Measurements from ENCODE around the gene PRDX3.

Gene PRDX3

DNA sequence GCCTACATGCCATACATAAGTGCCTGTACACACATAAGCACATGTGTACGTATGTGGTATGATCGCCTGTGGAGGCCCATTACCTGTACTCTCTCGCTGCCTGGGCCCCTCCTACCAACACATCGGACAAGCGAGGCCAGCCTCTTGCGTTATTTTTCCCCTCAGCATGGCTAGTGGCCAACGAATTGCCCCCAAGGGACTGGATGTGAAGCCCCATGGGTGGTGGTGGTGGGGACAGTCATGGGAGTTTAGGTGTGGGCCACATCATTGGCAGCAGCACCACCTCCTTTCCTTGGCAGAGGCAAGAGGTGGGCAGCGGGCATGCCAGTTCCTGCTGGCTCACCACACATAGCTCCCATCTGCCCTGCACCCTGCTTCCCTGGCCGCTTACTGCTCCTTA, 38.8 kb upstream of the PRDX3 start:
- Histone ChIP-seq H3K79me2 (ENCODE audit: insufficient read depth, low read length) (no peaks in the 10 kb centered on the region), H3K36me3 (ENCODE audit: insufficient read depth, low read length) (no peaks in the 10 kb centered on the region), H3K4me2 (ENCODE audit: low read length) (no peak overlapping the region), H3K27me3 (ENCODE audit: insufficient read depth, low read length) (0 out of 2 replicates have a peak, but pooled peaks cover 8% of the 10 kb centered on the region), H2AFZ (ENCODE audit: low read length) (no peak overlapping the region), H3K4me3 (ENCODE audit: low read depth, low read length, poor library complexity, severe bottlenecking) (no peak overlapping the region), H3K9me3 (ENCODE audit: low read length) (no peaks in the 10 kb centered on the region), H3K9ac (ENCODE audit: low read length) (no peak overlapping the region), H3K27ac (ENCODE audit: low read depth, low read length, poor library complexity, severe bottlenecking) (no peak overlapping the region), H3K4me1 (ENCODE audit: insufficient read depth, low read length, severe bottlenecking) (no peaks in the 10 kb centered on the region), H3K9me2 (ENCODE audit: low read depth, low read length) (no peaks in the 10 kb centered on the region), H4K20me1 (ENCODE audit: insufficient read depth, low read length) (no peaks in the 10 kb centered on the region), H3F3A (ENCODE audit: insufficient read depth, low read length) (no peaks in the 10 kb centered on the region)
- TF ChIP-seq, protein P1, sequence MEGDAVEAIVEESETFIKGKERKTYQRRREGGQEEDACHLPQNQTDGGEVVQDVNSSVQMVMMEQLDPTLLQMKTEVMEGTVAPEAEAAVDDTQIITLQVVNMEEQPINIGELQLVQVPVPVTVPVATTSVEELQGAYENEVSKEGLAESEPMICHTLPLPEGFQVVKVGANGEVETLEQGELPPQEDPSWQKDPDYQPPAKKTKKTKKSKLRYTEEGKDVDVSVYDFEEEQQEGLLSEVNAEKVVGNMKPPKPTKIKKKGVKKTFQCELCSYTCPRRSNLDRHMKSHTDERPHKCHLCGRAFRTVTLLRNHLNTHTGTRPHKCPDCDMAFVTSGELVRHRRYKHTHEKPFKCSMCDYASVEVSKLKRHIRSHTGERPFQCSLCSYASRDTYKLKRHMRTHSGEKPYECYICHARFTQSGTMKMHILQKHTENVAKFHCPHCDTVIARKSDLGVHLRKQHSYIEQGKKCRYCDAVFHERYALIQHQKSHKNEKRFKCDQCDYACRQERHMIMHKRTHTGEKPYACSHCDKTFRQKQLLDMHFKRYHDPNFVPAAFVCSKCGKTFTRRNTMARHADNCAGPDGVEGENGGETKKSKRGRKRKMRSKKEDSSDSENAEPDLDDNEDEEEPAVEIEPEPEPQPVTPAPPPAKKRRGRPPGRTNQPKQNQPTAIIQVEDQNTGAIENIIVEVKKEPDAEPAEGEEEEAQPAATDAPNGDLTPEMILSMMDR (IDR thresholded peaks at IDR 0.05; ENCODE audit: low read length) = no peak
- TF ChIP-seq EZH2 (IDR thresholded peaks at IDR 0.05; ENCODE audit: borderline replicate concordance, low read length) = no peak

GRCh38 chr10:119216127-119216526, 37.5 kb upstream of the PRDX3 start:
- H3F3A ChIP-seq (ENCODE audit: insufficient read depth, low read length) = no peaks in the 10 kb centered on the region
- no peaks in the 10 kb centered on the region for H3K79me2 ChIP-seq (ENCODE audit: insufficient read depth, low read length)
- H3K4me1 ChIP-seq (ENCODE audit: insufficient read depth, low read length, severe bottlenecking) = no peaks in the 10 kb centered on the region
- H2AFZ ChIP-seq (ENCODE audit: low read length) = no peak overlapping the region
- H3K4me2 ChIP-seq (ENCODE audit: low read length) = no peak overlapping the region
- H3K36me3 ChIP-seq (ENCODE audit: insufficient read depth, low read length) = no peaks in the 10 kb centered on the region
- no peak overlapping the region for H3K27ac ChIP-seq (ENCODE audit: low read depth, low read length, poor library complexity, severe bottlenecking)
- H3K9me2 ChIP-seq (ENCODE audit: low read depth, low read length) = no peaks in the 10 kb centered on the region
- H3K4me3 ChIP-seq (ENCODE audit: low read depth, low read length, poor library complexity, severe bottlenecking) = no peak overlapping the region
- no peak overlapping the region for H3K9ac ChIP-seq (ENCODE audit: low read length)
- 0 out of 2 replicates have a peak, but pooled peaks cover 8% of the 10 kb centered on the region for H3K27me3 ChIP-seq (ENCODE audit: insufficient read depth, low read length)
- H3K9me3 ChIP-seq (ENCODE audit: low read length) = no peaks in the 10 kb centered on the region
- no peaks in the 10 kb centered on the region for H4K20me1 ChIP-seq (ENCODE audit: insufficient read depth, low read length)
- TF ChIP-seq, protein P1 (IDR thresholded peaks at IDR 0.05; ENCODE audit: low read length) = no peak
- no peak for TF ChIP-seq EZH2 (IDR thresholded peaks at IDR 0.05; ENCODE audit: borderline replicate concordance, low read length)

- Histone ChIP-seq H3K4me1 (ENCODE audit: insufficient read depth, low read length, severe bottlenecking) (no peaks in the 10 kb centered on the region), H3K27ac (ENCODE audit: low read depth, low read length, poor library complexity, severe bottlenecking) (no peak overlapping the region), H3K9me3 (ENCODE audit: low read length) (no peaks in the 10 kb centered on the region)
Observed at GRCh38 chr10:119215371-119215770, 36.8 kb upstream of the PRDX3 start.

More at GRCh38 chr10:119215371-119215770, 36.8 kb upstream of the PRDX3 start:
- no peaks in the 10 kb centered on the region for H3F3A ChIP-seq (ENCODE audit: insufficient read depth, low read length)
- TF ChIP-seq EZH2 (IDR thresholded peaks at IDR 0.05; ENCODE audit: borderline replicate concordance, low read length) = no peak
- TF ChIP-seq, protein P1 (IDR thresholded peaks at IDR 0.05; ENCODE audit: low read length) = no peak
- no peak overlapping the region for H3K9ac ChIP-seq (ENCODE audit: low read length)
- H3K4me2 ChIP-seq (ENCODE audit: low read length) = no peak overlapping the region
- H3K79me2 ChIP-seq (ENCODE audit: insufficient read depth, low read length) = no peaks in the 10 kb centered on the region
- H4K20me1 ChIP-seq (ENCODE audit: insufficient read depth, low read length) = no peaks in the 10 kb centered on the region
- 0 out of 2 replicates have a peak, but pooled peaks cover 8% of the 10 kb centered on the region for H3K27me3 ChIP-seq (ENCODE audit: insufficient read depth, low read length)
- no peak overlapping the region for H3K4me3 ChIP-seq (ENCODE audit: low read depth, low read length, poor library complexity, severe bottlenecking)
- H3K36me3 ChIP-seq (ENCODE audit: insufficient read depth, low read length) = no peaks in the 10 kb centered on the region
- H2AFZ ChIP-seq (ENCODE audit: low read length) = no peak overlapping the region
- no peaks in the 10 kb centered on the region for H3K9me2 ChIP-seq (ENCODE audit: low read depth, low read length)
